ENCODE data around the gene MAGI2.

The MAGI2 gene

DNA sequence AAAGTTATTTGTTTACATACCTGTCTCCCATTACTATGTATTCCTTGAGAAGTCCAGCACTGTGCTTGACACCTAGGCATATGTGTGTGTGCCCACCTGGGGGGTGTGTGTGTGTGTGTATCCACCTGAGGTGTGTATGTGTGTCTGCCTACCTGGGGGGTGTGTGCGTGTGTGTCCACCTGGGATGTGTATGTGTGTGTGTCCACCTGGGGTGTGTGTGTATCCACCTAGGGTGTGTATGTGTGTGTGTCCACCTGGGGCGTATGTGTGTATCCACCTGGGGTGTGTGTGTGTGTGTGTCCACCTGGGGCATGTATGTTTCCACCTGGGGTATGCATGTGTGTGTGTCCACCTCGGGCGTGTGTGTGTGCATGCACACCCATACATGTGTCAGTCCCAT is 1051.4 kb downstream of the MAGI2 start:
- DNase-seq (ENCODE audit: insufficient read length, low spot score) (no peak), FAIRE-seq (no peak)
- TF ChIP-seq, protein P1, sequence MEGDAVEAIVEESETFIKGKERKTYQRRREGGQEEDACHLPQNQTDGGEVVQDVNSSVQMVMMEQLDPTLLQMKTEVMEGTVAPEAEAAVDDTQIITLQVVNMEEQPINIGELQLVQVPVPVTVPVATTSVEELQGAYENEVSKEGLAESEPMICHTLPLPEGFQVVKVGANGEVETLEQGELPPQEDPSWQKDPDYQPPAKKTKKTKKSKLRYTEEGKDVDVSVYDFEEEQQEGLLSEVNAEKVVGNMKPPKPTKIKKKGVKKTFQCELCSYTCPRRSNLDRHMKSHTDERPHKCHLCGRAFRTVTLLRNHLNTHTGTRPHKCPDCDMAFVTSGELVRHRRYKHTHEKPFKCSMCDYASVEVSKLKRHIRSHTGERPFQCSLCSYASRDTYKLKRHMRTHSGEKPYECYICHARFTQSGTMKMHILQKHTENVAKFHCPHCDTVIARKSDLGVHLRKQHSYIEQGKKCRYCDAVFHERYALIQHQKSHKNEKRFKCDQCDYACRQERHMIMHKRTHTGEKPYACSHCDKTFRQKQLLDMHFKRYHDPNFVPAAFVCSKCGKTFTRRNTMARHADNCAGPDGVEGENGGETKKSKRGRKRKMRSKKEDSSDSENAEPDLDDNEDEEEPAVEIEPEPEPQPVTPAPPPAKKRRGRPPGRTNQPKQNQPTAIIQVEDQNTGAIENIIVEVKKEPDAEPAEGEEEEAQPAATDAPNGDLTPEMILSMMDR (IDR thresholded peaks at IDR 0.05; ENCODE audit: insufficient read depth, missing control alignments): no peak

DNA sequence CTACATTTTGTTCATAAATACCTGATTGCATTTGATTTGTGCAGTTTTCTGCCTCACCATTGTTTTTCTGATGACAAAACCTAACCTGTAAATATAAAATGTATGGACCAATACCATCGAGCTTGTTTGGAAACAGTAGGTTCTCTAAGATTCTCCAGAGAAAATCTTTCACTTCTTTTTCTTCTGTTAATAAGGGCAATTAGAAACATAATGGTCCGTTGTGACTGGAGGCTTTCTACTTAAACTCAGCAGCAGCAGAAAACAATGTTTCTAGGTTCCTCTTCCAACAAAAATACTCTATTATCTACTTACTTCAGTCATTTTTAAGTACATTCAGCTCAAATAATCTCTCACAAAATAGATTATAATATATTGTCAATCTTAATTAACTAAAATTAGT is 1053.4 kb downstream of the MAGI2 start:
- FAIRE-seq (no peak), DNase-seq (ENCODE audit: insufficient read length, low spot score) (no peak)
- TF ChIP-seq, protein P1 (IDR thresholded peaks at IDR 0.05; ENCODE audit: insufficient read depth, missing control alignments): no peak

- FAIRE-seq: no peak
- DNase-seq (ENCODE audit: insufficient read length, low spot score): no peak
- TF ChIP-seq, protein P1 (IDR thresholded peaks at IDR 0.05; ENCODE audit: insufficient read depth, missing control alignments): no peak
These were observed 1054.3 kb downstream of the MAGI2 start for GRCh38 chr7:78399033-78399769.

GRCh38 chr7:78398576-78398975 is 1054.9 kb downstream of the MAGI2 start:
- TF ChIP-seq, protein P1 (IDR thresholded peaks at IDR 0.05; ENCODE audit: insufficient read depth, missing control alignments): no peak
- no peak for FAIRE-seq
- DNase-seq (ENCODE audit: insufficient read length, low spot score): no peak

DNA sequence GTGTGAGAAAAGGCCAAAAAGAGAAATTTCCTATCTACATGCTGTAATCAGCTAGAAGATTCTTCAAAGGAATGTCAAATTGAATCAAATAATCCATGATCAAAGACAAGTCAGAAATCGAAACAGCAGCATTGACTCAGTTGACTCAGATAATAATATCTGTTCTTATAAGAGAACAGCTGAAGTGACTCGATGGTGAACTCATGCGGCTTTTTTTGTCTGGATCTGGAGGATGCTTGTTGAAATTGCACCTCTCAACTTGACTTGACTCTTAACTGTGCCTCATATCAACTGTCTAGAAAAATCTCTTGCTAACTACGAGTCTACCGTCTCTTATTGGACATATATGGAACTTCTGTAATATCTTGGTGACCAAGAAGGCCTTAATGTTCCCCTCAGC is 1055.4 kb downstream of the MAGI2 start:
- no peak for DNase-seq (ENCODE audit: insufficient read length, low spot score)
- TF ChIP-seq, protein P1 (IDR thresholded peaks at IDR 0.05; ENCODE audit: insufficient read depth, missing control alignments): no peak
- FAIRE-seq: no peak

- no peak for FAIRE-seq
These were observed 1057.3 kb downstream of the MAGI2 start for GRCh38 chr7:78396210-78396609.

More at GRCh38 chr7:78396210-78396609, 1057.3 kb downstream of the MAGI2 start:
- DNase-seq (ENCODE audit: insufficient read length, low spot score): no peak
- TF ChIP-seq, protein P1 (IDR thresholded peaks at IDR 0.05; ENCODE audit: insufficient read depth, missing control alignments): no peak

All from D721Med (cell line).